Suprapubic skin (tissue), 4 donors: Measurements from ENCODE around the gene NEU4. TPM values are rescaled to one million over a fixed set of nuclear protein-coding genes. Genes with fewer than 3 reads are reported as not detected.
"Not testable (repeated sequence)": the region's sequence is repeated elsewhere in the genome, so short reads cannot be mapped to it uniquely, and the experiment has no call there.

Source experiments
- DNase-seq, 2 donors: peaks; one replicate each; pipeline ENCODE4 v3.0.0-alpha.2; 2019; ENCODE audit warnings: low spot score in 2 of 2
- H3K27ac ChIP-seq: fragments of 200-600 bp; sonication (generic); one replicate; pipeline ENCODE4 v1.5.1; 2019
- H3K27me3 ChIP-seq: fragments of 200-600 bp; sonication (generic); one replicate; pipeline ENCODE4 v1.5.1; 2019
- H3K36me3 ChIP-seq: fragments of 200-600 bp; sonication (generic); one replicate; pipeline ENCODE4 v1.5.1; 2019
- H3K4me1 ChIP-seq: fragments of 200-600 bp; sonication (generic); one replicate; pipeline ENCODE4 v1.5.1; 2019
- H3K4me3 ChIP-seq: fragments of 200-600 bp; sonication (generic); one replicate; pipeline ENCODE4 v1.5.1; 2019; ENCODE audit warnings: mild to moderate bottlenecking
- H3K9me3 ChIP-seq: fragments of 200-600 bp; sonication (generic); one replicate; pipeline ENCODE4 v1.5.1; 2019
- EP300 ChIP-seq: sonication (generic); formaldehyde crosslinking; IDR thresholded peaks from one replicate; pipeline ENCODE4 v1.6.1; 2017; ENCODE audit warnings: antibody characterized with exemption
- POLR2A ChIP-seq, 2 donors: fragments of 450-650 bp; IDR thresholded peaks; one replicate each; pipeline ENCODE4 v1.6.1; 2017; ENCODE audit warnings: antibody characterized with exemption in 2 of 2, mild to moderate bottlenecking in 2 of 2, moderate library complexity in 2 of 2
- POLR2AphosphoS5 ChIP-seq, 3 donors: sonication (generic); formaldehyde crosslinking; IDR thresholded peaks; one replicate each; pipeline ENCODE4 v1.6.1; 2017; ENCODE audit warnings: antibody characterized with exemption in 3 of 3
- WGBS: methylation state at CpG from one replicate; pipeline ENCODE4 v1.1.5; 2018; 5-methylcytosine and 5-hydroxymethylcytosine counted together
- total RNA-seq, 4 donors: library from RNA; depleted of rRNA; stranded (reverse); fragments of >200 nt; gene quantifications; one replicate each; pipeline ENCODE4 v1.1.0, GENCODE V29; 2016
- TF ChIP-seq, protein P1 (sequence below), 2 donors: fragments of 200-600 bp in 1 of 2; fragments of 450-650 bp in 1 of 2; sonication (generic) in 1 of 2; IDR thresholded peaks; one replicate each; pipeline ENCODE4 v1.5.1; 2016 to 2019; ENCODE audit warnings: antibody characterized with exemption in 2 of 2, mild to moderate bottlenecking in 1 of 2, moderate library complexity in 1 of 2

Gene NEU4
- total RNA-seq, 4 donors from 2014 or later, result 0.21 to 0.70 TPM; not detected in 2

DNA sequence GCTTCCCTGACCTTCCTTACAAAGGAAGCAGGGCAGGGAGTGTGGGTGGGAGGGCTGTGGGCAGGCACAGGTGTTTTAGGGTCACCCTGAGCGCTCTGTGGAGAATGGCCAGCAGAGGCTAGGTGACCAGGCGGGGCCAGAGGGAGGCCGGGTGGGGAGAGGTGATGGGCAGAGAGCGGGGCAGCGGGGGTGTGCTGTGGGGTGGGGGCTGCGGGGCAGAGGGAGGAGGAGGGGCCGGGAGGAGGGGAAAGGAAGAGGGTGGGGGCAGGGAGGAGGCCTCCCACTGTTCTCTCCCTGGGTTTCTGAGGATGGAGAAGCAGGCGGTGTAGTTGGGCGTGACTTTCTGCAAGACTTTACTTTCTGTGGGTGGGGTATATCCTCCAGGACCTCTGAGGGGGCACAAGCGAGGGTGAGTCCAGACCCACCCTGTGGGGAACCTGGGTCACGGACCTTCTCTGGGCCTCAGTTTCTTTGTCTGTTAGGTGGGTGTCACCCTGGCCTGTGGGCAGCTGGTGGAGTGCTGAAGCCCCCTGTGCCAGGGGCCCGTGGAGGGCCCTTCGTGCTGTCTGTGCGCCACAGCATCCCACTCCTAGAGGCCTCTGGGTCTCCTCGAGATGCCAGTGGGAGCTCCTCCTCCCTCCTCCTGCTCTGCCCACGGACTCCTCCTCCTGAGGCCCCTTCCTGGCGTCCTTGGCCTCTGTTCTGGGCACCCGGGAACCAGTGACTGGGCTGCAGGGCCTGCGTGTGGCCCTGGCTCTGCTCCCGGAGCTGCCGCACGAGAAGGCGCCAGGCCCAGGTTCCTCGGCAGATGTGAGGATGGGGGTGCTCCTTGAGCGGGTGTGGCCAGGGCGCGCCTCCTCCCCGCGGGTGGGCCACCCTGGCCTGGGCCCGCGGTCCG, 6.3 kb upstream of the NEU4 start:
- Histone ChIP-seq H3K27ac (no peak overlapping the region), H3K4me3 (peak overlapping the region; percentile 51), H3K27me3 (peaks cover 25% of the 10 kb centered on the region), H3K4me1 (peaks cover 23% of the 10 kb centered on the region), H3K9me3 (no peaks in the 10 kb centered on the region), H3K36me3 (no peaks in the 10 kb centered on the region)
- WGBS, result 53% methylated on average over 18 of the region's 32 CpGs
- DNase-seq, result no peak
- no peak for TF ChIP-seq POLR2AphosphoS5 (IDR thresholded peaks at IDR 0.05)
- TF ChIP-seq POLR2A (IDR thresholded peaks at IDR 0.05), result no peak
- no peak for TF ChIP-seq EP300
- TF ChIP-seq, protein P1, sequence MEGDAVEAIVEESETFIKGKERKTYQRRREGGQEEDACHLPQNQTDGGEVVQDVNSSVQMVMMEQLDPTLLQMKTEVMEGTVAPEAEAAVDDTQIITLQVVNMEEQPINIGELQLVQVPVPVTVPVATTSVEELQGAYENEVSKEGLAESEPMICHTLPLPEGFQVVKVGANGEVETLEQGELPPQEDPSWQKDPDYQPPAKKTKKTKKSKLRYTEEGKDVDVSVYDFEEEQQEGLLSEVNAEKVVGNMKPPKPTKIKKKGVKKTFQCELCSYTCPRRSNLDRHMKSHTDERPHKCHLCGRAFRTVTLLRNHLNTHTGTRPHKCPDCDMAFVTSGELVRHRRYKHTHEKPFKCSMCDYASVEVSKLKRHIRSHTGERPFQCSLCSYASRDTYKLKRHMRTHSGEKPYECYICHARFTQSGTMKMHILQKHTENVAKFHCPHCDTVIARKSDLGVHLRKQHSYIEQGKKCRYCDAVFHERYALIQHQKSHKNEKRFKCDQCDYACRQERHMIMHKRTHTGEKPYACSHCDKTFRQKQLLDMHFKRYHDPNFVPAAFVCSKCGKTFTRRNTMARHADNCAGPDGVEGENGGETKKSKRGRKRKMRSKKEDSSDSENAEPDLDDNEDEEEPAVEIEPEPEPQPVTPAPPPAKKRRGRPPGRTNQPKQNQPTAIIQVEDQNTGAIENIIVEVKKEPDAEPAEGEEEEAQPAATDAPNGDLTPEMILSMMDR (IDR thresholded peaks at IDR 0.05), result no peak

DNA sequence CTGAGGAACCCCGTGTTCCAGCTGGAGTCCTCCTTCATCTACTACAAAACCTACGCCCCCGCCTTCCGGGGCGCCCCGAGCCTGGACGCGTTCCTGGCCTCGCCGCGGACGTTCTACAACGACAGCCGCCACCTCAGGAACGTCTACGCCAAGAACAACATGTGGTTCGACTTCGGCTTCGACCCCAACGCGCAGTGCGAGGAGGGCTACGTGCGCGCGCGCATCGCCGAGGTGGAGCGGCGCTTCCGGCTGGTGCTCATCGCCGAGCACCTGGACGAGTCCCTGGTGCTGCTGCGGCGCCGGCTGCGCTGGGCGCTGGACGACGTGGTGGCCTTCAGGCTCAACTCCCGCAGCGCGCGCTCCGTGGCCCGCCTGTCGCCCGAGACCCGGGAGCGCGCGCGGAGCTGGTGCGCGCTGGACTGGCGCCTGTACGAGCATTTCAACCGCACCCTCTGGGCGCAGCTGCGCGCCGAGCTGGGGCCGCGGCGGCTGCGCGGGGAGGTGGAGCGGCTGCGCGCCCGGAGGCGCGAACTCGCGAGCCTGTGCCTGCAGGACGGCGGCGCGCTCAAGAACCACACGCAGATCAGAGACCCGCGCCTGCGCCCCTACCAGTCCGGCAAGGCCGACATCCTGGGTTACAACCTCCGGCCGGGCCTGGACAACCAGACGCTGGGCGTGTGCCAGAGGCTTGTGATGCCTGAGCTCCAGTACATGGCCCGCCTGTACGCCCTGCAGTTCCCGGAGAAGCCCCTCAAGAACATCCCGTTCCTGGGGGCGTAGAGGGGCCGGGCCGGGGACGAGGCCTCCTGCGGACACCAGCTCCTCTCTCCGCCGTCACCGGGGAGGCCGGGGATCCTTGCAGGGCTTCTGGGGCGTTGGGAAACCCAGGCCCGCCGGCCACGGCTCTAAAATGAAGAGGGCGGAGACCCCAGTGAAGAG, 5.3 kb upstream of the NEU4 start:
- Histone ChIP-seq H3K9me3 (no peaks in the 10 kb centered on the region), H3K27ac (no peak overlapping the region), H3K4me1 (peaks cover 23% of the 10 kb centered on the region), H3K27me3 (peaks cover 25% of the 10 kb centered on the region), H3K36me3 (no peaks in the 10 kb centered on the region), H3K4me3 (peak overlapping the region; percentile 51)
- peak; percentile 70 to 79 for DNase-seq
- 0% methylated on average over 10 of the region's 109 CpGs for WGBS
- TF ChIP-seq POLR2AphosphoS5 (IDR thresholded peaks at IDR 0.05), result no peak
- TF ChIP-seq, protein P1 (IDR thresholded peaks at IDR 0.05), result no peak
- TF ChIP-seq POLR2A (IDR thresholded peaks at IDR 0.05), result no peak
- no peak for TF ChIP-seq EP300

DNA sequence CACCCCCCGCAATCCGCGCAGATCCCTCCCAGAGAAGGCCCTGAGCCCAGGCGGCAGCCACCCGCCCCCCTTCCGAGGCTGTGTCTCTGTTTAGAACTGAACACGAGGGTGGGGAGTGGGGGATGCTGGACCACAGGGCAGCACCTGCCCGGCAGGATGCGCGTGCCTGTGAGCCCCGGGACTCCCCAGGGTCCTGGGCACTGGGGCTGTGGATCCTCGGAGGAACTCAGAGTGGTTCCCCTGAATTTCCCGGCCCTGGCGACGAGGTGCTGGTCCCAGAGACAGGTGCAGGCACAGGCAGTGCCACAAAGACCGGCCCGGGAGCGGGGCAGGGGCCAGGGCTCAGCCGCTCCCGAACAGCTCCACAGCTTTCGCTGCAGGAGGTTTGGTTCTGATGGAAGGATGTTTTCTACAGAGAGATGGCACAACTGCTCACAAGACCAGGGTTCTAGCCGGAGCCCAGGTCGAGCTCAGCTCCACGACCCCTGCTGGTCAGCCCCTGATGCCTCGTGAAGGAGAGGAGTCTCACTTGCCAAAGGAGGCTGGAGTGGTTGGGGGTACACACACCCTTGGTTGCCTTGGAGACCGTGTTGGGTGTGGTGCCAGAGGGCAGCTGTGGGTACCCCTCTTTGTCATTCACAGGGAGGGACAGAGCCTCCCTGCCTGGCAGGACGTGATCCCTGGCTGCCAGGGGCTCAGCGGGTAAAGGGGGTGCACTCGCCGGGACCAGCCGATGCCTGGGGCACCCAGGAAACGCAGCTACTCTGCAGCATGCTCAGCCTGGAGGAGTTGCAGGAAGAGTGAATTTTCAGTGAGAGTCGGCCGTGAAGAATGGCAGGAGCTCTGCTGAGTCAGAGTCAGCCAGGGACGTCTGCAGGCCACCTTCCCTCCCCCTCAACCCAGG, 4.4 kb upstream of the NEU4 start:
- Histone ChIP-seq H3K27ac (no peak overlapping the region), H3K9me3 (no peaks in the 10 kb centered on the region), H3K4me1 (peaks cover 23% of the 10 kb centered on the region), H3K36me3 (no peaks in the 10 kb centered on the region), H3K4me3 (peak overlapping the region; percentile 51), H3K27me3 (peaks cover 25% of the 10 kb centered on the region)
- TF ChIP-seq, protein P1 (IDR thresholded peaks at IDR 0.05), result no peak
- TF ChIP-seq EP300 (no peak), POLR2AphosphoS5 (IDR thresholded peaks at IDR 0.05) (no peak)
- DNase-seq, result peak in 1 of 2 donors; percentile 60
- WGBS, result 20% methylated on average over 9 of the region's 35 CpGs

DNA sequence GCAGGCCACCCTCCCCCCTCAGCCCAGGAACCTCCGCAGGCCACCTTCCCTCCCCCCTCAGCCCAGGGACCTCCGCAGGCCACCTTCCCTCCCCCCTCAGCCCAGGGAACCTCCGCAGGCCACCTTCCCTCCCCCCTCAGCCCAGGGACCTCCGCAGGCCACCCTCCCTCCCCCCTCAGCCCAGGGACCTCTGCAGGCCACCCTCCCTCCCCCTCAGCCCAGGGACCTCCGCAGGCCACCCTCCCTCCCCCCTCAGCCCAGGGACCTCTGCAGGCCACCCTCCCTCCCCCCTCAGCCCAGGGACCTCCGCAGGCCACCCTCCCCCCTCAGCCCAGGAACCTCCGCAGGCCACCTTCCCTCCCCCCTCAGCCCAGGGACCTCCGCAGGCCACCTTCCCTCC, 2.8 kb upstream of the NEU4 start:
- not testable (repeated sequence) for DNase-seq, H3K9me3 ChIP-seq, H3K4me3 ChIP-seq, H3K36me3 ChIP-seq, H3K27ac ChIP-seq
- Histone ChIP-seq H3K4me1 (peaks cover 23% of the 10 kb centered on the region), H3K27me3 (peaks cover 25% of the 10 kb centered on the region)
- no CpG with 5 or more reads among the region's 8 CpGs for WGBS

DNA sequence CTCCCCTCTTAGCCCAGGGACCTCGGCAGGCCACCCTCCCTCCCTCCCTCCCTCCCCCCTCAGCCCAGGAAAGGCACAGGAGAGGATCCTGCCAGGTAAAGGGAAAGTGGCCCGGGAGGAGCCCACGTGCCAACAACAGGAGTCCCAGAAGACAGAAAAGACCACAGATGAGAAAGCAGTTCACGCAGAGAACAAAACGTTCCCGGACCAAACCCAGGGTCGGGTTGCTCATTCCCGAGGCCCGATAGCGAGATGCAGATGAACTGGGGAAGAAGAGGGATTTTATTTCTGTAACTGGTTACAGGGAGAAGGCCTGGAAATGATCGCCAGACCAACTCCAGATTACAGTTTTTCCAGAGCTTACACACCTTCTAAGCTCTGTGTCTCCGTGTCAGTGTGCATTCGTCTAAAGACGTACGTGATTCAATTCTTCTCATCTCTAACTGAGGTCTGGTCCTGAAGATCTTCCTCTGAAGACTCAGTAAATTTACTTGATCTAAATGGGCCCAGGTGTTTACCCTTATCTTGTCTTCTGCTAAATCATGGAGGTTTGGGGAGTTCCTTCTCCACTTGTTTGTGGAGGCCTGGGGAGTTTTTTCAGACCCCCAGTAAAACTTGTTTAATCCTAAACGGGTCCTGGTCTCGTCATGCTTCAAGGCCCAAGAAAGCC, 807 bp upstream of the NEU4 start:
- Histone ChIP-seq H3K27ac (no peak overlapping the region), H3K9me3 (no peaks in the 10 kb centered on the region), H3K27me3 (peaks cover 15% of the 10 kb centered on the region), H3K4me3 (no peak overlapping the region), H3K36me3 (no peaks in the 10 kb centered on the region), H3K4me1 (peaks cover 18% of the 10 kb centered on the region)
- TF ChIP-seq POLR2AphosphoS5 (IDR thresholded peaks at IDR 0.05), result no peak
- no peak for TF ChIP-seq POLR2A (IDR thresholded peaks at IDR 0.05)
- no peak for TF ChIP-seq EP300
- TF ChIP-seq, protein P1 (IDR thresholded peaks at IDR 0.05), result no peak
- no peak for DNase-seq
- WGBS, result 84% methylated on average over 16 of the region's 17 CpGs
